Loucy (cell line): ENCODE data around the gene CDCP2.

Source experiments
- H2AFZ ChIP-seq: fragments of 200-600 bp; sonication (generic); 2 replicates; pipeline ENCODE4 v1.6.0; 2016; ENCODE audit warnings: antibody characterized with exemption, mild to moderate bottlenecking, low read length, moderate library complexity
- H3F3A ChIP-seq: fragments of 200-600 bp; 2 replicates; pipeline ENCODE4 v1.6.0; 2016; ENCODE audit warnings: antibody characterized with exemption, low read depth, mild to moderate bottlenecking
- H3K27me3 ChIP-seq: fragments of 200-600 bp; sonication (generic); 2 replicates; pipeline ENCODE4 v1.6.1; 2014; ENCODE audit warnings: low read length, mild to moderate bottlenecking; ENCODE audit not compliant: insufficient read depth, poor library complexity, severe bottlenecking
- H3K36me3 ChIP-seq: fragments of 200-600 bp; sonication (generic); 2 replicates; pipeline ENCODE4 v1.6.1; 2016; ENCODE audit warnings: low read length; ENCODE audit not compliant: insufficient read depth
- H3K4me1 ChIP-seq: fragments of 200-600 bp; sonication (generic); 2 replicates; pipeline ENCODE4 v1.5.1; 2014; ENCODE audit warnings: low read length, mild to moderate bottlenecking; ENCODE audit not compliant: insufficient read depth, poor library complexity, severe bottlenecking
- H3K4me2 ChIP-seq: fragments of 200-600 bp; sonication (generic); 2 replicates; pipeline ENCODE4 v1.6.0; 2014; ENCODE audit warnings: antibody characterized with exemption, low read length, low read depth, mild to moderate bottlenecking; ENCODE audit not compliant: poor library complexity, severe bottlenecking
- H3K4me3 ChIP-seq: fragments of 200-600 bp; sonication (generic); 2 replicates; pipeline ENCODE4 v1.5.1; 2014; ENCODE audit warnings: low read length, mild to moderate bottlenecking, mixed read lengths; ENCODE audit not compliant: poor library complexity, severe bottlenecking
- H3K79me2 ChIP-seq: fragments of 200-600 bp; sonication (generic); 2 replicates; pipeline ENCODE4 v1.6.1; 2014; ENCODE audit warnings: low read length; ENCODE audit not compliant: insufficient read depth
- H3K9ac ChIP-seq: fragments of 200-600 bp; sonication (generic); 2 replicates; pipeline ENCODE4 v1.6.0; 2014; ENCODE audit warnings: mild to moderate bottlenecking, low read depth, low read length, moderate library complexity; ENCODE audit not compliant: poor library complexity, severe bottlenecking
- H3K9me2 ChIP-seq: fragments of 200-600 bp; sonication (generic); replicated peaks from 2 replicates; pipeline ENCODE4 v1.6.1; 2016; ENCODE audit warnings: low read depth, low read length, mixed read lengths
- H3K9me3 ChIP-seq: fragments of 200-600 bp; sonication (generic); 2 replicates; pipeline ENCODE4 v1.6.1; 2014; ENCODE audit warnings: mild to moderate bottlenecking, antibody characterized with exemption, low read length, low read depth; ENCODE audit not compliant: insufficient read depth
- H4K20me1 ChIP-seq: fragments of 200-600 bp; sonication (generic); 2 replicates; pipeline ENCODE4 v1.6.0; 2014; ENCODE audit warnings: antibody characterized with exemption, low read length, mild to moderate bottlenecking; ENCODE audit not compliant: insufficient read depth, poor library complexity, severe bottlenecking
- CTCF ChIP-seq: fragments of 200-600 bp; sonication (generic); conservative IDR thresholded peaks from 2 replicates; pipeline ENCODE4 v1.5.1; 2014; ENCODE audit warnings: mild to moderate bottlenecking, antibody characterized with exemption, low read length
- EZH2phosphoT487 ChIP-seq: fragments of 200-600 bp; IDR thresholded peaks from 2 replicates; pipeline ENCODE4 v1.6.1; 2018; ENCODE audit warnings: antibody characterized with exemption, mild to moderate bottlenecking, moderate library complexity, borderline replicate concordance

The CDCP2 gene

GRCh38 chr1:54110996-54111395 is 41.8 kb downstream of the CDCP2 start:
- Histone ChIP-seq H3K9me3 (no peaks in the 10 kb centered on the region), H3K27me3 (no peaks in the 10 kb centered on the region), H3K4me2 (no peak overlapping the region), H4K20me1 (no peaks in the 10 kb centered on the region), H3K36me3 (no peaks in the 10 kb centered on the region), H2AFZ (no peak overlapping the region), H3K4me3 (no peak overlapping the region), H3K79me2 (no peaks in the 10 kb centered on the region), H3F3A (no peaks in the 10 kb centered on the region), H3K4me1 (no peaks in the 10 kb centered on the region), H3K9me2 (no peaks in the 10 kb centered on the region), H3K9ac (no peak overlapping the region)
- TF ChIP-seq EZH2phosphoT487 (no peak), CTCF (no peak)

GRCh38 chr1:54109129-54110090 is 43.4 kb downstream of the CDCP2 start:
- H3K4me2 ChIP-seq, result no peak overlapping the region
- no peak for TF ChIP-seq EZH2phosphoT487
- no peak for TF ChIP-seq CTCF
- H3K79me2 ChIP-seq, result no peaks in the 10 kb centered on the region
- H3K9ac ChIP-seq, result no peak overlapping the region
- H3K9me2 ChIP-seq, result no peaks in the 10 kb centered on the region
- no peak overlapping the region for H3K4me3 ChIP-seq
- H3K9me3 ChIP-seq, result no peaks in the 10 kb centered on the region
- H2AFZ ChIP-seq, result no peak overlapping the region
- H3F3A ChIP-seq, result no peaks in the 10 kb centered on the region
- no peaks in the 10 kb centered on the region for H3K36me3 ChIP-seq
- no peaks in the 10 kb centered on the region for H4K20me1 ChIP-seq
- H3K27me3 ChIP-seq, result no peaks in the 10 kb centered on the region
- no peaks in the 10 kb centered on the region for H3K4me1 ChIP-seq

GRCh38 chr1:54108156-54108555 is 44.6 kb downstream of the CDCP2 start:
- Histone ChIP-seq H3K9me2 (no peaks in the 10 kb centered on the region), H3K4me3 (no peak overlapping the region), H3K4me1 (no peaks in the 10 kb centered on the region), H3F3A (no peaks in the 10 kb centered on the region), H3K36me3 (no peaks in the 10 kb centered on the region), H3K4me2 (no peak overlapping the region), H3K79me2 (no peaks in the 10 kb centered on the region), H3K27me3 (no peaks in the 10 kb centered on the region), H2AFZ (no peak overlapping the region), H4K20me1 (no peaks in the 10 kb centered on the region), H3K9me3 (no peaks in the 10 kb centered on the region), H3K9ac (no peak overlapping the region)
- TF ChIP-seq CTCF (no peak), EZH2phosphoT487 (no peak)
